Fibroblast of pulmonary artery (primary cell): ENCODE results near the gene NOL9.

ENCODE experiments used
- DNase-seq: peaks from one replicate; pipeline ENCODE4 v3.0.0-alpha.2; 2010; ENCODE audit warnings: low read depth
- H3K4me3 ChIP-seq: replicated peaks from 2 replicates; pipeline ENCODE4 v1.5.1; 2011; ENCODE audit warnings: low read depth, mild to moderate bottlenecking, control low read depth, low read length, moderate library complexity
- TF ChIP-seq, protein P1 (sequence below): IDR thresholded peaks from 2 replicates; pipeline ENCODE4 v1.5.1; 2011; ENCODE audit warnings: mild to moderate bottlenecking, control low read depth, low read length, inconsistent platforms; ENCODE audit errors: missing control alignments

Gene NOL9

DNA sequence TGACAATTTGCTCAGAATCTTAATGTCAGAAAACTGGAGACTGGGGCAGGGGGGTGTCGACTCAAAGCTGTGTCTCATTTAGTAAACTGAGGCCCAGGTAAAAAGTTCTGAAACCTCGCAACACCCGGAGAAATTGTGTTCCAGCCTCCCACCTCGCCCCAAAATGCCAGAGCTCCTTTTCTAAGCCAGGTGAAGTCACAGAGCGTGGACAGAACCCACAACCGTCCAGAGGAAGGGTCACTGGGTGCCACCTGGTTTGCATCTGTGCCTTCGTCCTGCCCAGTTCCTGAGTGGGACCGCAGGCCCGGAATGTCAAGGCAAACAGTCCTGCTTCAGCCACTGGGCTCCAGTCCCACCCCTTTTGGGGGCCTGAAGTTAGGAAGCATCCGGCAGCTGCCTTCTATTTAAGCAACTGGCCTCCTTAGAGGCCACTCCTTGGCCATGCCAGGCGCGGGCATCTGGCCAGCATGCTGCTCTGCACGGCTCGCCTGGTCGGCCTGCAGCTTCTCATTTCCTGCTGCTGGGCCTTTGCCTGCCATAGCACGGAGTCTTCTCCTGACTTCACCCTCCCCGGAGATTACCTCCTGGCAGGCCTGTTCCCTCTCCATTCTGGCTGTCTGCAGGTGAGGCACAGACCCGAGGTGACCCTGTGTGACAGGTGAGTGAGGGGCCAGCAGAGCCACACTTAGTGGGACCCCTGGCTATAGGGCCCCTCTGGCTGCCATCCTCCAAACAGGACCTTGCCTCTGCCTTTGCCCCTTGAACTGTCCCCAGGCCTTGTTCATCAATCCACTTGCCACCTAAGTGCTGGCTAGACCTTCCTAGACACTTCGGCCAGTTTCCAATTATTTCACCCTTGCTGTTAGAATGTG, 830 bp upstream of the NOL9 start, which contains the start of gene TAS1R1:
TSS of gene TAS1R1 (plus strand) at position 401 of the 872 bp plus-strand sequence. CDS start at position 468, 67 bp downstream.
- no peak for DNase-seq
- peak within 1 kb of the TSS; percentile 92 for H3K4me3 ChIP-seq
- TF ChIP-seq, protein P1, sequence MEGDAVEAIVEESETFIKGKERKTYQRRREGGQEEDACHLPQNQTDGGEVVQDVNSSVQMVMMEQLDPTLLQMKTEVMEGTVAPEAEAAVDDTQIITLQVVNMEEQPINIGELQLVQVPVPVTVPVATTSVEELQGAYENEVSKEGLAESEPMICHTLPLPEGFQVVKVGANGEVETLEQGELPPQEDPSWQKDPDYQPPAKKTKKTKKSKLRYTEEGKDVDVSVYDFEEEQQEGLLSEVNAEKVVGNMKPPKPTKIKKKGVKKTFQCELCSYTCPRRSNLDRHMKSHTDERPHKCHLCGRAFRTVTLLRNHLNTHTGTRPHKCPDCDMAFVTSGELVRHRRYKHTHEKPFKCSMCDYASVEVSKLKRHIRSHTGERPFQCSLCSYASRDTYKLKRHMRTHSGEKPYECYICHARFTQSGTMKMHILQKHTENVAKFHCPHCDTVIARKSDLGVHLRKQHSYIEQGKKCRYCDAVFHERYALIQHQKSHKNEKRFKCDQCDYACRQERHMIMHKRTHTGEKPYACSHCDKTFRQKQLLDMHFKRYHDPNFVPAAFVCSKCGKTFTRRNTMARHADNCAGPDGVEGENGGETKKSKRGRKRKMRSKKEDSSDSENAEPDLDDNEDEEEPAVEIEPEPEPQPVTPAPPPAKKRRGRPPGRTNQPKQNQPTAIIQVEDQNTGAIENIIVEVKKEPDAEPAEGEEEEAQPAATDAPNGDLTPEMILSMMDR = no peak

DNA sequence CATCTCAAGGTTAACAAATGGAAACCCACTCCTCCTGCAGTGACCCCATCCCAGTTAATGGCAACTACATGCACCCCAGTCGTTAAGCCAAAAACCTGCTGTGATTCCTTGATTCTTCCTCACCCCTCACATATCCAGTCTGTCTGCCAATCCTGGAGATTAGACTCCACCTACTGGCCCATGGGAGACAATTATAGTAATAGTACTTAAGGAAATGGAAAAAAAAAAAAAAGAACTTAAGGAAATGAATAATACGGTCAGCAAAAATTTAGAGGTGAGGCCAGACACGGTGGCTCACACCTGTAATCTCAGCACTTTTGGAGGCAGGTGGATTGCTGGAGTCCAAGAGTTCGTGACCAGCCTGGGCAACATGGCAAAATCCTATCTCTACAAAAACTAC, 7.0 kb downstream of the NOL9 start:
- peak; percentile 21 for DNase-seq
- H3K4me3 ChIP-seq = no peak overlapping the region
- TF ChIP-seq, protein P1 = no peak

GRCh38 chr1:6546326-6546725, 8.0 kb downstream of the NOL9 start:
- no peak for DNase-seq
- TF ChIP-seq, protein P1 = no peak
- no peak overlapping the region for H3K4me3 ChIP-seq

- DNase-seq = peak; percentile 27
- no peak overlapping the region for H3K4me3 ChIP-seq
- TF ChIP-seq, protein P1 = no peak
Observed at GRCh38 chr1:6545276-6546112, 8.8 kb downstream of the NOL9 start.

- peak; percentile 51 for DNase-seq
- TF ChIP-seq, protein P1 = no peak
- no peak overlapping the region for H3K4me3 ChIP-seq
Observed at GRCh38 chr1:6544831-6545230, 9.5 kb downstream of the NOL9 start.

DNA sequence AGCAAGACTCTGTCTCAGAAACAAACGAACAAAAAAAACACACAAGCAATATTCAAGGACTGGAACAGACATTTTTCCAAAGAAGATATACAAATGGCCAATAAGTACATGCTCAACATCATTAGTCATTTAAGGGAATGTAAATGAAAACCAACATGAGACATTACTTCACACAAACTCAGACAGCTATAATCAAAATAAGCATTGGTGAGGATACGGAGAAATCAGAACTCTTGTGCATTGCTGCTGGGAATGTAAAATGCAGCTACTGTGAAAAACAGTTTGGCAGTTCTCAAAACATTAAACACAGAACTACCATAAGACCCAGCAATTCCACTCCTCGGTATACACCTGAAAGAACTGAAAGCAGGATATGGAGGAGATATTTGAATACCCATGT, 15.4 kb downstream of the NOL9 start:
- H3K4me3 ChIP-seq = no peak overlapping the region
- TF ChIP-seq, protein P1 = no peak
- DNase-seq = peak; percentile 18
